GM10266 (cell line): ENCODE results near the gene ENTPD8.
A peak's percentile ranks its signal among the peaks of the same experiment; 100 is the strongest.

Experiments
- DNase-seq: peaks from one replicate; pipeline ENCODE4 v3.0.0; 2012; ENCODE audit errors: extremely low spot score
- TF ChIP-seq, protein P1 (sequence below): IDR thresholded peaks from 2 replicates; pipeline ENCODE4 v1.5.1; 2012; ENCODE audit warnings: mild to moderate bottlenecking, low read depth; ENCODE audit not compliant: control insufficient read depth, insufficient read depth; ENCODE audit errors: missing control alignments

The ENTPD8 gene

DNA sequence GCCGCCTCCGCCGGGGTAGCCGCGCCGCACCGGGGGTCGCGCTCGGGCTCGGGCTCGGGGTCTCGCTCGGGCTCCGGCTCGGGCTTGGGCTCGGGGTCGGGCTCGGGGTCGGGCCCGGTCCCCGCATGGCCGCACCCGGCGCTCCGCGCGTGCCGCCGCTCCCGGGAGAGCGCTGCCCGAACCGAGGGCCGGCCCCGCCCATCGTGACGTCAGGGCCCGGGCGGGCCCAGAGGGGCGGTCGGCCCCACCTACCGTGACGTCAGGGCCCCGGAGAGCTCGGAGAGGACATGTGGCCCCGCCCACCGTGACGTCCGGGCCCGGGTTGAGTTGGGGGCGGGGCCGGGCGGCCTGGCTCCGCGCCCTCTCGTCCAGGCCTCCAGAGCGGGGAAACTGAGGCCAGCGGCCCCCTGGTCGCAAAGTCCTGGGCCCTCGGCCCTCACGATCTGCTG is 18.0 kb upstream of the ENTPD8 start, which contains the start of gene NSMF:
NSMF (minus strand) TSS at position 183 of the 449 bp plus-strand sequence. CDS start 232 bp downstream, outside the sequence.
- TF ChIP-seq, protein P1, sequence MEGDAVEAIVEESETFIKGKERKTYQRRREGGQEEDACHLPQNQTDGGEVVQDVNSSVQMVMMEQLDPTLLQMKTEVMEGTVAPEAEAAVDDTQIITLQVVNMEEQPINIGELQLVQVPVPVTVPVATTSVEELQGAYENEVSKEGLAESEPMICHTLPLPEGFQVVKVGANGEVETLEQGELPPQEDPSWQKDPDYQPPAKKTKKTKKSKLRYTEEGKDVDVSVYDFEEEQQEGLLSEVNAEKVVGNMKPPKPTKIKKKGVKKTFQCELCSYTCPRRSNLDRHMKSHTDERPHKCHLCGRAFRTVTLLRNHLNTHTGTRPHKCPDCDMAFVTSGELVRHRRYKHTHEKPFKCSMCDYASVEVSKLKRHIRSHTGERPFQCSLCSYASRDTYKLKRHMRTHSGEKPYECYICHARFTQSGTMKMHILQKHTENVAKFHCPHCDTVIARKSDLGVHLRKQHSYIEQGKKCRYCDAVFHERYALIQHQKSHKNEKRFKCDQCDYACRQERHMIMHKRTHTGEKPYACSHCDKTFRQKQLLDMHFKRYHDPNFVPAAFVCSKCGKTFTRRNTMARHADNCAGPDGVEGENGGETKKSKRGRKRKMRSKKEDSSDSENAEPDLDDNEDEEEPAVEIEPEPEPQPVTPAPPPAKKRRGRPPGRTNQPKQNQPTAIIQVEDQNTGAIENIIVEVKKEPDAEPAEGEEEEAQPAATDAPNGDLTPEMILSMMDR, result no peak
- DNase-seq, result peak; percentile 100

GRCh38 chr9:137458194-137459151 is 17.3 kb upstream of the ENTPD8 start:
- TF ChIP-seq, protein P1, result no peak

DNA sequence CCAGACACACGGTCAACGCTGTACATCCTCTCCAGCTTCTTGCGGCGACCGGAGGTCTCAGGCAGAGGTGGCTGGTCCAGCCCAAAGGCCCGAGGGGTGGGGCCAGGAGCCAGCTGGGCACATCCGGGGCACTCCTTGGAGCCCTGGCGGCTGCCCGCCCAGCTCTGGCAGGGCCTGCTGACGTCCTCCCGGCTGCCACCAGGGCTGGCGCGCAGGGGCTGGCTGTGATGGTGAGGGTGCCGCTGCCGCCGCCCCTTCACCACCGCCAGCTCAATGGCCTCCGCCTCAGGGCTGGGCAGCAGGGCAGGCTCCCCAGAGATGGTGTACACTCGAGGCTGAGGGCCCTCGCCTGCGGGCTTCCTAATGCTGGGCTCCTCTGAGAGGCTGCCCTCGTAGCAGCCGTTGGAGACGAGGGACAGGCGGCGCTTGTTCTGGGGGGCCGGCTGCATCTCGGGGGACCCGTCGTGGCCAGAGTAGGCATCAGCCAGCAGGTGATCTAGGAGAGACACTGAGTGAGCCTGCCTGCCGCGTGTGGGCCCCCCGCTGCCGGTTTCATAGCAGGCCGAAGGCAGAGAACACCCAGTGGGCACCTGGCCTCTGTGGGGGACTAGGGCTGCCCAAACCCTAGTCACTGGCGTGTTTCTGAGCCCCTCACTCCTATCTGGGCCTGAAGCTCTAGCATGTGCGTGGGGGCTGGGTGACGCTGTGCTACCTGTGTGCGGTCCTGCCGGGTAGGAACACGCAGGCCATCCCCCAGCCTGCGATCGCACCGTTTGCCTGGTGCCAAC is 16.4 kb upstream of the ENTPD8 start:
- no peak for DNase-seq
- TF ChIP-seq, protein P1, result no peak

More at GRCh38 chr9:137458194-137459151, 17.3 kb upstream of the ENTPD8 start:
- DNase-seq, result no peak

GRCh38 chr9:137456864-137457405 is 15.8 kb upstream of the ENTPD8 start:
- DNase-seq, result no peak
- TF ChIP-seq, protein P1, result no peak

- no peak for DNase-seq
- TF ChIP-seq, protein P1, result no peak
These were observed 15.1 kb upstream of the ENTPD8 start for GRCh38 chr9:137456061-137456863.

GRCh38 chr9:137455359-137455991 is 14.3 kb upstream of the ENTPD8 start:
- TF ChIP-seq, protein P1, result no peak
- DNase-seq, result no peak
